ENCODE data around the gene MTHFD1. TPM values are rescaled to one million over a fixed set of nuclear protein-coding genes. Genes with fewer than 3 reads are reported as not detected.

Gene MTHFD1
- total RNA-seq, 1 experiment from 2014 or later = 226 TPM

DNA sequence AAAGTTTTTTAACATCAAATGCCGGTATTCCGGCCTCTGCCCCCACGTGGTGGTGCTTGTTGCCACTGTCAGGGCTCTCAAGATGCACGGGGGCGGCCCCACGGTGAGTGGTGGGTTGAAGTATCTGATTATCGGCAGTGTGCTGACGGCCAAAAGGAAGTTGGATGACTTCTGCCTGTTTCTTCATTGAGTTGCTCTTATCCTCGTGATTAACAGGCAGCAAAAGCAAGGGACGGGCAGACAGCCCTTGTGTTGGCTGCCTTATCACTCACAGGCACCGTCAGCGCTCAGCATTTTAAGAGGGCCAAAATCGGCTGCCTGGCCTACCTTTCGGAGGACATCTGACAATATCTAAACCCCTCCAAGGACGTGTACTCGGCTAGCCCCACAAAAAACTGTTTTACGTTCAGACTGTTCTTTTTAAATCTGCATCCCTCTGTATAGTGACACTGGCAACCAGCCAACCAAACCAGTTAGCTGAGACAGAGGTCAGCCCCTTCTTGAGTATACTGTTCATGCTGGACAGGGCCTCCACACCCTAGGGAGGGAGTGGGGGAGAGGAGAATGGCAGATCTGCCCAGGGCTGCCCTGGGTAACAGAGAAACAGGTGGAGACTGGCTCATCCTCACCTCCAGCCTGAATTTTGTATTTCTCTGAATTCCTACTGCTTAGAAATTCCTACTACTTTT lies 54.3 kb downstream of the MTHFD1 start:
- H3K4me3 Mint-ChIP-seq = no peak overlapping the region
- H3K27ac Mint-ChIP-seq = no peak overlapping the region
- no peak for ATAC-seq
- TF ChIP-seq, protein P1, sequence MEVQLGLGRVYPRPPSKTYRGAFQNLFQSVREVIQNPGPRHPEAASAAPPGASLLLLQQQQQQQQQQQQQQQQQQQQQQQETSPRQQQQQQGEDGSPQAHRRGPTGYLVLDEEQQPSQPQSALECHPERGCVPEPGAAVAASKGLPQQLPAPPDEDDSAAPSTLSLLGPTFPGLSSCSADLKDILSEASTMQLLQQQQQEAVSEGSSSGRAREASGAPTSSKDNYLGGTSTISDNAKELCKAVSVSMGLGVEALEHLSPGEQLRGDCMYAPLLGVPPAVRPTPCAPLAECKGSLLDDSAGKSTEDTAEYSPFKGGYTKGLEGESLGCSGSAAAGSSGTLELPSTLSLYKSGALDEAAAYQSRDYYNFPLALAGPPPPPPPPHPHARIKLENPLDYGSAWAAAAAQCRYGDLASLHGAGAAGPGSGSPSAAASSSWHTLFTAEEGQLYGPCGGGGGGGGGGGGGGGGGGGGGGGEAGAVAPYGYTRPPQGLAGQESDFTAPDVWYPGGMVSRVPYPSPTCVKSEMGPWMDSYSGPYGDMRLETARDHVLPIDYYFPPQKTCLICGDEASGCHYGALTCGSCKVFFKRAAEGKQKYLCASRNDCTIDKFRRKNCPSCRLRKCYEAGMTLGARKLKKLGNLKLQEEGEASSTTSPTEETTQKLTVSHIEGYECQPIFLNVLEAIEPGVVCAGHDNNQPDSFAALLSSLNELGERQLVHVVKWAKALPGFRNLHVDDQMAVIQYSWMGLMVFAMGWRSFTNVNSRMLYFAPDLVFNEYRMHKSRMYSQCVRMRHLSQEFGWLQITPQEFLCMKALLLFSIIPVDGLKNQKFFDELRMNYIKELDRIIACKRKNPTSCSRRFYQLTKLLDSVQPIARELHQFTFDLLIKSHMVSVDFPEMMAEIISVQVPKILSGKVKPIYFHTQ (CRISPR knock-in tag; IDR thresholded peaks at IDR 0.05) = no peak
- TF ChIP-seq, protein P2, sequence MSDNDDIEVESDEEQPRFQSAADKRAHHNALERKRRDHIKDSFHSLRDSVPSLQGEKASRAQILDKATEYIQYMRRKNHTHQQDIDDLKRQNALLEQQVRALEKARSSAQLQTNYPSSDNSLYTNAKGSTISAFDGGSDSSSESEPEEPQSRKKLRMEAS (CRISPR knock-in tag; IDR thresholded peaks at IDR 0.05) = no peak
- TF ChIP-seq JUN (CRISPR knock-in tag; IDR thresholded peaks at IDR 0.05) (no peak), ZNF671 (CRISPR knock-in tag; IDR thresholded peaks at IDR 0.05) (no peak), SMAD3 (CRISPR knock-in tag; IDR thresholded peaks at IDR 0.05; ENCODE audit: borderline replicate concordance) (no peak), NFATC4 (CRISPR knock-in tag; IDR thresholded peaks at IDR 0.05) (no peak), ETV6 (CRISPR knock-in tag; IDR thresholded peaks at IDR 0.05) (no peak), FOXP1 (CRISPR knock-in tag; IDR thresholded peaks at IDR 0.05; ENCODE audit: borderline replicate concordance) (no peak), ERG (CRISPR knock-in tag; IDR thresholded peaks at IDR 0.05) (no peak), ATF2 (CRISPR knock-in tag; IDR thresholded peaks at IDR 0.05; ENCODE audit: borderline replicate concordance, low read depth) (no peak), E2F5 (CRISPR knock-in tag; IDR thresholded peaks at IDR 0.05) (no peak)
- TF ChIP-seq, protein P3, sequence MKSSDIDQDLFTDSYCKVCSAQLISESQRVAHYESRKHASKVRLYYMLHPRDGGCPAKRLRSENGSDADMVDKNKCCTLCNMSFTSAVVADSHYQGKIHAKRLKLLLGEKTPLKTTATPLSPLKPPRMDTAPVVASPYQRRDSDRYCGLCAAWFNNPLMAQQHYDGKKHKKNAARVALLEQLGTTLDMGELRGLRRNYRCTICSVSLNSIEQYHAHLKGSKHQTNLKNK (CRISPR knock-in tag; IDR thresholded peaks at IDR 0.05) = no peak
- peaks cover 72% of the 10 kb centered on the region for H3K36me3 Mint-ChIP-seq
- H3K9me3 Mint-ChIP-seq = no peaks in the 10 kb centered on the region
- ChIA-PET POLR2A (no interaction called here), CTCF (no interaction called here)
- H3K27me3 Mint-ChIP-seq (ENCODE audit: low read depth) = no peaks in the 10 kb centered on the region
- H3K4me1 Mint-ChIP-seq = no peaks in the 10 kb centered on the region
- DNase-seq (ENCODE audit: low spot score) = no peak

GRCh38 chr14:64444140-64444539 lies 56.0 kb downstream of the MTHFD1 start:
- DNase-seq (ENCODE audit: low spot score) (no peak), ATAC-seq (no peak)
- Mint-ChIP-seq H3K9me3 (no peaks in the 10 kb centered on the region), H3K27me3 (ENCODE audit: low read depth) (no peaks in the 10 kb centered on the region), H3K27ac (peak overlapping the region; percentile 58; the same call in 1 of the 2 replicates), H3K36me3 (peaks cover 70% of the 10 kb centered on the region), H3K4me3 (no peak overlapping the region), H3K4me1 (no peaks in the 10 kb centered on the region)
- TF ChIP-seq ATF1 (CRISPR knock-in tag; IDR thresholded peaks at IDR 0.05) (no peak), MXD4 (CRISPR knock-in tag; IDR thresholded peaks at IDR 0.05; ENCODE audit: borderline replicate concordance) (no peak), MYBL2 (CRISPR knock-in tag; IDR thresholded peaks at IDR 0.05) (no peak), OVOL2 (CRISPR knock-in tag; IDR thresholded peaks at IDR 0.05; ENCODE audit: borderline replicate concordance) (no peak), ZNF138 (CRISPR knock-in tag; conservative IDR thresholded peaks at IDR 0.05) (no peak), IRF2 (CRISPR knock-in tag; IDR thresholded peaks at IDR 0.05; ENCODE audit: borderline replicate concordance, low read depth) (no peak), ATF6 (CRISPR knock-in tag; IDR thresholded peaks at IDR 0.05) (no peak)
- ChIA-PET POLR2A (no interaction called here), CTCF (interaction anchor here (1.1 kb wide), 1 partner anchor 14 kb away, joined by 3 read pairs; no protein-coding TSS in a partner anchor)
